HFF-Myc (cell line): Measurements from ENCODE around the gene TANGO2.
A peak's percentile ranks its signal among the peaks of the same experiment; 100 is the strongest.

Experiments used
- DNase-seq: peaks from one replicate; pipeline ENCODE4 v3.0.0-alpha.2; 2011; ENCODE audit warnings: low read depth; ENCODE audit errors: extremely low read depth
- H3K4me3 ChIP-seq: replicated peaks from 2 replicates; pipeline ENCODE4 v1.5.1; 2011; ENCODE audit warnings: low read depth, mild to moderate bottlenecking, control low read depth, low read length
- CTCF ChIP-seq: IDR thresholded peaks from 2 replicates; pipeline ENCODE4 v1.5.1; 2012; ENCODE audit warnings: mild to moderate bottlenecking, low read depth, low read length, control low read depth; ENCODE audit errors: missing control alignments

TANGO2 gene

GRCh38 chr22:20108757-20109230, 87.9 kb downstream of the TANGO2 start:
- no peak for DNase-seq
- TF ChIP-seq CTCF = no peak
- no peak overlapping the region for H3K4me3 ChIP-seq

GRCh38 chr22:20109411-20110358, 88.8 kb downstream of the TANGO2 start:
- no peak overlapping the region for H3K4me3 ChIP-seq
- TF ChIP-seq CTCF = no peak
- DNase-seq = no peak

- DNase-seq = no peak
- no peak overlapping the region for H3K4me3 ChIP-seq
- no peak for TF ChIP-seq CTCF
These were observed 89.6 kb downstream of the TANGO2 start for GRCh38 chr22:20110359-20110985.

GRCh38 chr22:20111045-20111688, 90.3 kb downstream of the TANGO2 start:
- peak; percentile 61 for TF ChIP-seq CTCF
- no peak for DNase-seq
- no peak overlapping the region for H3K4me3 ChIP-seq

GRCh38 chr22:20111689-20112622, 91.0 kb downstream of the TANGO2 start:
- no peak for TF ChIP-seq CTCF
- DNase-seq = no peak
- no peak overlapping the region for H3K4me3 ChIP-seq
